Astrocyte (in vitro differentiated cells and primary cell): ENCODE measurements around the gene CD209.

ENCODE experiments used
- CTCF ChIP-seq: IDR thresholded peaks from 2 replicates; pipeline ENCODE4 v1.5.1; 2011; ENCODE audit warnings: low read depth, mild to moderate bottlenecking, inconsistent platforms, low read length, moderate library complexity; ENCODE audit not compliant: insufficient read depth
- EZH2 ChIP-seq: IDR thresholded peaks from 2 replicates; pipeline ENCODE4 v1.6.1; 2012; ENCODE audit warnings: mild to moderate bottlenecking, low read length, inconsistent platforms; ENCODE audit not compliant: insufficient read depth

DNA sequence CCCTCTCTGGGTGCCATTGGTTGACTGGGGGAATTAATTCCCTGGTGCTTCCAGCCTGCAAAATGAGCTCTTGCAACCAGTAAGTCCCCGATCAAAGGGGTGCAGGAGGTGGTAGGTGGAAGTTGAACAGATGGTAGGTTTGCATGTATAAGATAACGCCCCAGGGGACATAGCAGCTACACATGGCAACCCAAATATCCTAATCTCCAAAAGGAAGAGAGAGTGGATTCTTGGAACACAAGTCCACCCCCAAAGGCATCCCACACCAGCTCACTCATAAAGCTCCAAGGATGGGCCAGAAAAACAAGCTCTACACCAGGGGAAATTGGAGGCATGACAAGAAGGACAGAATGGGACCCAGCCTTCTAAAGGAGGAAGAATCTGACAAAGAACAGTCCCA lies 4.8 kb downstream of the CD209 start:
- TF ChIP-seq CTCF (no peak), EZH2 (no peak)
